HS-27A (cell line): Measurements from ENCODE around the gene ROMO1.
A peak's percentile ranks its signal among the peaks of the same experiment; 100 is the strongest.

Experiments used
- DNase-seq: peaks from one replicate; pipeline ENCODE4 v3.0.0-alpha.2; 2012; ENCODE audit warnings: low read depth, missing footprints

The ROMO1 gene

GRCh38 chr20:35699127-35699956 lies at the start of gene ROMO1, which contains the start of gene NFS1:
Gene ROMO1, plus strand, starts transcription at chr20:35699405. Its CDS starts 228 bp downstream, at chr20:35699633.
Gene NFS1, minus strand, starts transcription at chr20:35699352. Its CDS starts 64 bp downstream, at chr20:35699288.
- DNase-seq = peak; percentile 69

- no peak for DNase-seq
These were observed 48.6 kb upstream of the ROMO1 start for GRCh38 chr20:35650632-35651031.

- DNase-seq = no peak
These were observed 47.2 kb upstream of the ROMO1 start for GRCh38 chr20:35651958-35652357.

- DNase-seq = no peak
These were observed 46.4 kb upstream of the ROMO1 start for GRCh38 chr20:35652641-35653429.

- DNase-seq = no peak
These were observed 45.8 kb upstream of the ROMO1 start for GRCh38 chr20:35653430-35653734.

- DNase-seq = no peak
These were observed 45.3 kb upstream of the ROMO1 start for GRCh38 chr20:35653893-35654292.

GRCh38 chr20:35654415-35654814 lies 44.8 kb upstream of the ROMO1 start:
- no peak for DNase-seq

- no peak for DNase-seq
These were observed 41.9 kb upstream of the ROMO1 start for GRCh38 chr20:35657271-35657670.

- DNase-seq = no peak
These were observed 38.9 kb upstream of the ROMO1 start for GRCh38 chr20:35660122-35660937.

- no peak for DNase-seq
These were observed 38.2 kb upstream of the ROMO1 start for GRCh38 chr20:35661053-35661452.

- no peak for DNase-seq
These were observed 37.3 kb upstream of the ROMO1 start for GRCh38 chr20:35661908-35662307.

- no peak for DNase-seq
These were observed 36.7 kb upstream of the ROMO1 start for GRCh38 chr20:35662551-35662950.

GRCh38 chr20:35663516-35664465 lies 35.4 kb upstream of the ROMO1 start:
- no peak for DNase-seq

GRCh38 chr20:35664466-35665206 lies 34.6 kb upstream of the ROMO1 start, which contains the start of the genes CPNE1 and RBM12:
Gene CPNE1, minus strand, starts transcription at chr20:35664900. Its CDS starts 31,977 bp downstream, at chr20:35632923.
Gene RBM12, minus strand, starts transcription at chr20:35664900. Its CDS starts 9,578 bp downstream, at chr20:35655322.
- DNase-seq = peak; percentile 86

- DNase-seq = no peak
These were observed 33.3 kb upstream of the ROMO1 start for GRCh38 chr20:35665949-35666288.

GRCh38 chr20:35669221-35669620 lies 30.0 kb upstream of the ROMO1 start:
- no peak for DNase-seq

- DNase-seq = no peak
These were observed 29.5 kb upstream of the ROMO1 start for GRCh38 chr20:35669681-35670080.

- DNase-seq = no peak
These were observed 25.3 kb upstream of the ROMO1 start for GRCh38 chr20:35673884-35674283.

GRCh38 chr20:35674921-35675320 lies 24.3 kb upstream of the ROMO1 start:
- no peak for DNase-seq

- no peak for DNase-seq
These were observed 18.6 kb upstream of the ROMO1 start for GRCh38 chr20:35680452-35681183.
